ENCODE measurements around the gene KRT7.
"Not testable (repeated sequence)": the region's sequence is repeated elsewhere in the genome, so short reads cannot be mapped to it uniquely, and the experiment has no call there.

Gene KRT7

DNA sequence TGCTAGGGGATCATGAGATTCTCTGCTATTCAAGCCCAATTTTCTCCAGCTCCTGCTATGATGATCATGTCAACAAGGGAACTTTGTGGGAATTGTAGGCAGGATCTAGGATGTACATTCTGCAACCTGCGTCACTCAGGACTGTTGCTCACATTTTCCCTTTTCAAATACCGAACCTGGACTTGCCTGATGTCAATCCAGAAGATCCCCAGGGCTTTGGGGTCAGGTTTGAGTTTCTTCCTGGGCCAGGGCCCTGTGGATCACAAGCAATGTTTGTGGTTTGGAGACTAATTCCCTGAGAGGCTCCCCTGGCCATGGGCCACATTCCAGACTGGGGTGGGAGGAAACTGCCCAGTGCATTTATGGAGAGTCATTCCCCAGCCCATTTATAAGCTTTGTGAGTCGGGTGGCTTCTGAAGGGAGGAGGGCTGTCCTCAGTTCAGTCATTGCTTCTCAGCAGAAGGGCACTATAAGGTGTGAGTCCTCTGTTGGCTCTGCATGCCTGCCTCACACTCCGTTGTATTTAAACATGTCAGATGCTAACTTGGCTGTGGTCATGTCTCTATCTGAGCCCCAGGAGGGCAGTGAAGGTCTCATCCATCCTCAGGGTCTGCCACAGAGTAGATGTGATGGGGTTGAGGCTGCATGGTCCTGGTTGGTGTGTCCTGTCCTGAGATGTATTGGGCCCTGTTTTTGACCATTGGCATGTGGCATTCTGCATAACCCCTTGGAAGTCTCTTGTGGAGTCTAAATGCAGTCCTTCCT lies 47.9 kb downstream of the KRT7 start:
- DNase-seq, result no peak

GRCh38 chr12:52284562-52285171 lies 51.6 kb downstream of the KRT7 start:
- DNase-seq, result no peak

DNA sequence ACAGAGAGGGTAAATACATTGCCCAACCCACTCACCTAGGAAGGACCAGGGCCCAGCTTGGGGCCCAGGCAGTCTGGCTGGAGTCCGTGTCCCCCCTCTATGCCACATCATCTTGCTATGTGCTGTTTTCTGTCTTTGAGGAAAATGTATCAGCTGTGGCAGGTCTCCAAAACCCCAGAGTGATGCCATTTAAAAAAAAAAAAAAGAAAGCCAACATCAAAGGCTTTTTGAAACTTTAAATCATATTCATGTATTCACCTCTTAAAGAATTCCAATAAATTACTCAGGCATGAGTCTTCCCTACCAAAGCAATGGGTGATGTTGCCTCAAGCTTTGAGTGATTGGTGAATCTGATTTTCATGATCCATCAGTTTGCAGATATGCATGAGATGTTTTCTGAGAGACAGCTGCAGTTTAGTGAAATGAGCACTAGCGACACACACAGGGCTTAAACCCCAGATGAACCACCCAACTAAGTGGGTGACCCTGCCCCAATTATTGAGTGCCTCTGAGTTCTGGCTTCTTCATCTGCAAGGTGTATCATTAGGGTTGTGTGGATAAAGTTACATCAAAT lies 52.2 kb downstream of the KRT7 start:
- DNase-seq, result no peak

DNA sequence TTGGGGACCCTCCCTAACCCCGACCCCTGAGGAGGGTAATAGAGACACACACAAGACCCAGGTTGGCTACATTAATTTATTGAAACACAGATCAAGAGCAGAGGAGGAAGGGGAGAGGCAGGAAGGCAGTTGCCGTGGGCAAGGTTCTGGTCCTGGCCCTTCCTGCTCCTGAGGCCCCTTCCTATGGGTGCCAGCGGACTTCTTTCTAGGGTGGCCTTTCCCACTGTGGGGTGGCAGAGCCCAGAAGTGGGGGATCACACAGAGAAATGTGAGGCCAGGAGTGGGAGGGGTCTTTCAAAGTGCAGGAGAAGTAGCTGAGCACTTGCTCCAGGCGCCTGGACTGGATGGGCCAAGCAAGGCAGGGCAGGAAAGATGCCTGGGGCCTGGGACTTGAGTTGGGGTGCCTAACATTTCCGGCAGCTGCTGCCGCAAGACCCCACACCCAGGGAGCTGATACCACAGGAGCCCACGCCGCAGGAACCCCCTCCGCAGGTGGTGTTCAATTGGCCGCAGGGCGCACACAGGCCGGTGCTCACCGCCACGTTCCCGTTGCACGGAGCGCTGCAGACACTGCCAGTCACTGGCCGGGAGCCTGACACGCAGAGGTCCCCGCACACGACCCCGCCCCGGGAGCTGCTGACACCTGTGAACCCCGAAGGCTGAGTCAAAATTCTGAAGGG lies 52.9 kb downstream of the KRT7 start:
- peak; percentile 38 for DNase-seq

- peak; percentile 47 for DNase-seq
Observed at GRCh38 chr12:52286857-52287785, 54.1 kb downstream of the KRT7 start.

DNA sequence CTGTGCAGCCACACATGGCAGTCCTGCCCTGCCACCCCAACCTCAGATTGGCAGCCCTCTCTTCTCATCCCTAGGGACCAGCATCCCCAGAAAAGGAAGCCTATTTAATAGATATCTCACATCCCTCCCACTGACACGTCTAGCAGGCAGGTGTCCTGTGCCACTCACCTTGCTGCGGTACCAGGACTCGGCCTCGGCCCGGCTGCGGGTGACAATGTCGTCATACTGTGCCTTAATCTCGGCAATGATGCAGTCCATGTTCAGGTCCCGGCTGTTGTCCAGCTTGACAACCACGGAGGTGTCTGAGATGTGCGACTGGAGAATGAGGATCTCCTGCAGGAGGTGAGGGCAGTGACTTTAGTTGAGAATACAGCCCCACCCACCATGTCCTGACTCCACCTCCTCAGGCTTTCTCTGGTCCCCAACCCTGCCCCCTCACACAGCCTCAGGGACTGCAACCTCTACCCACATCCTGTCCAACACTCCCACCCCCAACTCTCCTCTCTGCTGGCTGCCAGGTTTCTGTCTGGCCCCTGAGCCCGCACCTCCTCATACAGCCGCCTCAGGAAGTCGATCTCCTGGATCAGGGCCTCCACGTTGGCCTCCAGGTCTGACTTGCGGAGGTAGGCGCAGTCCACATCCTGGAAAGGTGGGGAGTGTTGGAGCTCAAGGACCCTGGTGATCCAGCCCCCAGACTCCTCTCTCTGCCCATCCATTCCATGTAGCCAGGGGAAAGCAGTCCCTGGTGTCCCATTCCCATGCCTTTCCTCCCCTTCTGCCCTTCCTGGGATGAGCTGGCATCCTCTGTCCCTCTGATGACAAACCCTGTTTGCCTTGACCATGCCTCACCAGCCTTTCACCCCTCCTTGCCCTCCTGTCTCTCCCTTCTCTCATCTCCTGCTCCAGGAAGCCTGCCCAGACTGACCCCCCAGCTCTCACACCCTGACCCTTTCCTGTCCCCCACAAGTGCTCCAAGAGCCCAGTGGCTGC lies 55.1 kb downstream of the KRT7 start:
- DNase-seq, result peak; percentile 42

DNA sequence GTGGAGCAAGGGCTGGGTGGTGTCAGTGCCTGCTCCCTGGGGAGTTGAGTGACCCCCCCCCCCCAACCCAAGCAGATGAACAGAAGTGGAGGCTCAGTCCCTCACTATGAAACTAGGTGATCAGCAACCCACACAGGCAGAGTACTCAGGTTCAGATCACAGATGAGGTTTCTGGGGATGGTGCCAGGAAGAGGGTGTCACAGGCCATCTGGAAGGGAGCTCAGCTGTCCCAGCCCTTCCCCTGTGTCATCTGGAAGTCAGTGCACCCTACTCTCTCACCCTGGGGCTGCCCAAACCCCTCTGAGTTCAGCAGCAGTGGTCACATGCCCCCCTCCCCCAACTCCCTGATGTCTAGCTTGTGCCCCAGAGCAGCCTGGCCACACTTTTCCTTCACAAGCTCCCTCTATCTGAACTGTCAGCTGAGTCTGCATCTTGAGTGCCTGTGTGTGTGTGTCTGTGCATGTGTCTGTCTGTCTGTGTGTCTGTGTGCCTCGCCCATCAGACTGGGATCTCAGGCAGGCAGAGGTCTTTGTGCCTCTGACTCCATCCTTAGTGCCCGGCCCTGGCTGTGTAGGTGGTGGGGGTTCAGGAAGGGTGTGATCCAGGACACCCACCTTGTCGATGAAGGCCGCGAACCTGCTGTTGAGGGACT lies 57.6 kb downstream of the KRT7 start:
- DNase-seq, result not testable (repeated sequence)

DNA sequence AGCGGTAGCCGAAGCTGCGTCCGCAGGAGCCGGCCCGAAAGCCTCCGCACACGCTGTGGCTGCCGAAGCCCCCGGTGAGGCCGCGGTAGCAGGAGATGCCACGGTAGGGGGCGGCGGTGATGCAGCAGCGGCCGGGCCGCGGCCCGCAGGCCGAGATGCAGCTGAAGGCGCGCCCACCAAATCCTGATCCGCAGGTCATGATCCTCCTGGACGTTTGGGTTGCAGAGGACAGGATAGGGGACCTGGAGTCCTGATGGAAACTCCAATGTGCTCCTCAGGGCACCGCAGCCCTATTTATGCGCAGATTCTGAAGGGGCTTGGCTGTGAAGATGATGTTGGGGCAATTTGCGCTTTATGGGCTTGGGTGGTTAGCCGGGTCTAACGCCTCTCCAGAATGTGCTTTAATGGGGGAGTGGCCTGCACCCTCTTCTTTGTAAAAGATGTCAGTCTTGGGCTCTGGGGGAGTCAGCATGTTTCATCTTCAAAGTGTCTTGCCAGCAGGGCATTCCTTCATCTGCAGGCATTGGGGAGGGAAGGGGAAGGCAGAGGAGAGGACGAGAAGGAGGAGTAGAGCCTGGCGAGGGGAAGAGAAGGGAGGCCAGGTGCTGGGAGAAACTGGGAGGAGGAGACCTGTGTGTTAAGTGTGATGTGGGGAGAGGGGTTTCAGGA lies 58.4 kb downstream of the KRT7 start, which contains the start of gene KRT81:
Gene KRT81, minus strand, starts transcription at position 268 of the 669 bp plus-strand sequence. Its CDS starts 69 bp downstream, at position 199.
- no peak for DNase-seq

- DNase-seq, result no peak
Observed at GRCh38 chr12:52293926-52294325, 60.9 kb downstream of the KRT7 start.

GRCh38 chr12:52294803-52295202 lies 61.8 kb downstream of the KRT7 start:
- DNase-seq, result no peak

- DNase-seq, result no peak
Observed at GRCh38 chr12:52295663-52296062, 62.6 kb downstream of the KRT7 start.

GRCh38 chr12:52296572-52297215 lies 63.7 kb downstream of the KRT7 start:
- no peak for DNase-seq
